Measurements from ENCODE around the gene SHOC2.

- no peak for TF ChIP-seq MAX (IDR thresholded peaks at IDR 0.05)
- TF ChIP-seq EGR1 (IDR thresholded peaks at IDR 0.05) = no peak
- TF ChIP-seq CEBPB (IDR thresholded peaks at IDR 0.05) = no peak
- TF ChIP-seq FOXM1 (IDR thresholded peaks at IDR 0.05; ENCODE audit: borderline replicate concordance, low read depth) = no peak
- no peak for TF ChIP-seq ZBTB7A (IDR thresholded peaks at IDR 0.05; ENCODE audit: low read depth)
- TF ChIP-seq RAD21 (IDR thresholded peaks at IDR 0.05; ENCODE audit: low read depth) = no peak
- no peak for TF ChIP-seq EP300 (IDR thresholded peaks at IDR 0.05; ENCODE audit: borderline replicate concordance)
- no peak for TF ChIP-seq YY1 (IDR thresholded peaks at IDR 0.05; ENCODE audit: low read depth)
- TF ChIP-seq NFIC (IDR thresholded peaks at IDR 0.05) = no peak
- no peak for TF ChIP-seq REST (IDR thresholded peaks at IDR 0.05; ENCODE audit: low read depth)
- no peak for TF ChIP-seq CREB1 (IDR thresholded peaks at IDR 0.05; ENCODE audit: low read depth)
- TF ChIP-seq TAF1 (IDR thresholded peaks at IDR 0.05; ENCODE audit: low read depth) = no peak
- no peak for TF ChIP-seq TCF12 (IDR thresholded peaks at IDR 0.05; ENCODE audit: low read depth)
- TF ChIP-seq USF1 (IDR thresholded peaks at IDR 0.05) = no peak
Observed at GRCh38 chr10:110946496-110946895, 27.1 kb downstream of the SHOC2 start.

Measured in Ishikawa (cell line).